A549 (cell line): Measurements from ENCODE around the gene RGS17.

Experiments used
- EP300 ChIP-seq, 2 experiments: fragments of >200 bp; sonication (Bioruptor Twin); formaldehyde crosslinking; IDR thresholded peaks; 2 replicates in 1 of 2; 3 replicates in 1 of 2; pipeline ENCODE4 v1.6.1; 2016 to 2017
- POLR2A ChIP-seq: IDR thresholded peaks from 2 replicates; pipeline ENCODE4 v1.6.1; 2012; ENCODE audit warnings: mild to moderate bottlenecking, low read length
- TF ChIP-seq, protein P1 (sequence below): fragments of >200 bp; sonication (Bioruptor Twin); formaldehyde crosslinking; IDR thresholded peaks from 3 replicates; pipeline ENCODE4 v1.5.1; 2016

DNA sequence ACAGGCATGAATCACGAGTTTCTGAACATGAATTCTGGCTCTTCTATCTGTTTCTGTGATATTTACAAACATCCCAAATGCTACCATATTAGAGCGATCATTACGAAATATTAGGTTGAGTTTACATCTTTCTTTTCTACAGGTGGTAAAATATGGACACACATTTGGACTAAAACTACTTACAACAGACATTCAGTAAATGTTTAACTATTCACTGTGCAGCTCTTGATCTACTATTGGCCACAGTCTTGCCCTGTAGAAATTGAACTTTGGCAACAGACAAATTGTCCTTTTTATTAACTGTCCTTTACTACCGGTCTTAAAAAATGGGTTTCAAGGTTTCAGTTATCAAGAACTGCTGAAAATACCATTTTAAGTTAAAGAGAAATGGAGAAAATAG is 102.1 kb downstream of the RGS17 start:
- TF ChIP-seq POLR2A (no peak), EP300 (IDR thresholded peaks at IDR 0.05) (no peak)
- TF ChIP-seq, protein P1, sequence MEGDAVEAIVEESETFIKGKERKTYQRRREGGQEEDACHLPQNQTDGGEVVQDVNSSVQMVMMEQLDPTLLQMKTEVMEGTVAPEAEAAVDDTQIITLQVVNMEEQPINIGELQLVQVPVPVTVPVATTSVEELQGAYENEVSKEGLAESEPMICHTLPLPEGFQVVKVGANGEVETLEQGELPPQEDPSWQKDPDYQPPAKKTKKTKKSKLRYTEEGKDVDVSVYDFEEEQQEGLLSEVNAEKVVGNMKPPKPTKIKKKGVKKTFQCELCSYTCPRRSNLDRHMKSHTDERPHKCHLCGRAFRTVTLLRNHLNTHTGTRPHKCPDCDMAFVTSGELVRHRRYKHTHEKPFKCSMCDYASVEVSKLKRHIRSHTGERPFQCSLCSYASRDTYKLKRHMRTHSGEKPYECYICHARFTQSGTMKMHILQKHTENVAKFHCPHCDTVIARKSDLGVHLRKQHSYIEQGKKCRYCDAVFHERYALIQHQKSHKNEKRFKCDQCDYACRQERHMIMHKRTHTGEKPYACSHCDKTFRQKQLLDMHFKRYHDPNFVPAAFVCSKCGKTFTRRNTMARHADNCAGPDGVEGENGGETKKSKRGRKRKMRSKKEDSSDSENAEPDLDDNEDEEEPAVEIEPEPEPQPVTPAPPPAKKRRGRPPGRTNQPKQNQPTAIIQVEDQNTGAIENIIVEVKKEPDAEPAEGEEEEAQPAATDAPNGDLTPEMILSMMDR: no peak
